ENCODE data around the gene PSMB2. TPM values are rescaled to one million over a fixed set of nuclear protein-coding genes. Genes with fewer than 3 reads are reported as not detected.
A peak's percentile ranks its signal among the peaks of the same experiment; 100 is the strongest.

The PSMB2 gene
- total RNA-seq, 1 experiment from 2014 or later = 59.9 TPM

- BruUV-seq (replicated peaks) = no TSS peak
- peaks cover 12% of the 10 kb centered on the region for H3K4me1 ChIP-seq
- Mint-ChIP-seq H3K27me3 (ENCODE audit: insufficient read depth, unreplicated experiment) (no peaks in the 10 kb centered on the region), H3K9me3 (ENCODE audit: unreplicated experiment) (no peaks in the 10 kb centered on the region), H3K4me3 (ENCODE audit: unreplicated experiment) (peak overlapping the region; percentile 89), H3K36me3 (ENCODE audit: insufficient read depth, unreplicated experiment) (peaks cover 30% of the 10 kb centered on the region), H3K27ac (ENCODE audit: unreplicated experiment) (peak overlapping the region; percentile 93), H3K4me1 (ENCODE audit: low read depth, unreplicated experiment) (no peaks in the 10 kb centered on the region)
- no peak for DNase-seq
- peak overlapping the region; percentile 89 for H3K4me3 ChIP-seq (ENCODE audit: low read depth, low read length)
- intact Hi-C loops (cut with micrococcal nuclease; ENCODE audit: unreplicated experiment) = loop anchor here (5.0 to 10.0 kb wide), 2 partner anchors 366 to 484 kb away; partner anchors contain the start of genes SFPQ and ZMYM1
- H3K36me3 ChIP-seq (ENCODE audit: control insufficient read depth, insufficient read depth, low read length) = no peaks in the 10 kb centered on the region
- POLR2A ChIA-PET = no interaction called here
- no peaks in the 10 kb centered on the region for H3K9me3 ChIP-seq
- TF ChIP-seq CTCF (IDR thresholded peaks at IDR 0.05; ENCODE audit: insufficient read depth in 1 of 2, low read depth in 1 of 2, low read length in 1 of 2, severe bottlenecking in 1 of 2, unreplicated experiment in 1 of 2) = no peak
- CTCF ChIA-PET = interaction anchor here (0.6 to 1.6 kb wide), 2 partner anchors 108 to 214 kb away, joined by 3 to 4 read pairs; no protein-coding TSS in a partner anchor
- H3K27me3 ChIP-seq (replicated peaks; ENCODE audit: control insufficient read depth, insufficient read depth, low read length) = no peaks in the 10 kb centered on the region
Observed at GRCh38 chr1:35558374-35559316, 82.7 kb downstream of the PSMB2 start.

- no peaks in the 10 kb centered on the region for H3K27me3 ChIP-seq (replicated peaks; ENCODE audit: control insufficient read depth, insufficient read depth, low read length)
- DNase-seq = peak; percentile 93 to 96
- no peaks in the 10 kb centered on the region for H3K9me3 ChIP-seq
- no peaks in the 10 kb centered on the region for H3K27me3 Mint-ChIP-seq (ENCODE audit: insufficient read depth, unreplicated experiment)
- no peaks in the 10 kb centered on the region for H3K4me1 Mint-ChIP-seq (ENCODE audit: low read depth, unreplicated experiment)
- peak within 1 kb of the TSS; percentile 93 for H3K27ac Mint-ChIP-seq (ENCODE audit: unreplicated experiment)
- peak within 1 kb of the TSS; percentile 89 for H3K4me3 Mint-ChIP-seq (ENCODE audit: unreplicated experiment)
- H3K4me3 ChIP-seq (ENCODE audit: low read depth, low read length) = peak within 1 kb of the TSS; percentile 89
- no peak for TF ChIP-seq CTCF (IDR thresholded peaks at IDR 0.05; ENCODE audit: insufficient read depth in 1 of 2, low read depth in 1 of 2, low read length in 1 of 2, severe bottlenecking in 1 of 2, unreplicated experiment in 1 of 2)
- H3K36me3 ChIP-seq (ENCODE audit: control insufficient read depth, insufficient read depth, low read length) = no peaks in the 10 kb centered on the region
- no peaks in the 10 kb centered on the region for H3K9me3 Mint-ChIP-seq (ENCODE audit: unreplicated experiment)
- H3K4me1 ChIP-seq = peaks cover 12% of the 10 kb centered on the region
- POLR2A ChIA-PET = interaction anchor here (0.6 to 1.0 kb wide), 3 partner anchors 123 to 213 kb away, joined by 3 to 5 read pairs (median 4); partner anchors contain the start of gene CLSPN
- intact Hi-C loops (cut with micrococcal nuclease; ENCODE audit: unreplicated experiment) = loop anchor here (5.0 to 10.0 kb wide), 2 partner anchors 365 to 483 kb away; partner anchors contain the start of genes SFPQ and ZMYM1
- CTCF ChIA-PET = interaction anchor here (1.6 kb wide), 1 partner anchor 107 kb away, joined by 4 read pairs; no protein-coding TSS in a partner anchor
- TSS peak; percentile 61 for BruUV-seq (replicated peaks)
- H3K36me3 Mint-ChIP-seq (ENCODE audit: insufficient read depth, unreplicated experiment) = peaks cover 38% of the 10 kb centered on the region
Observed at GRCh38 chr1:35557611-35558373, 83.5 kb downstream of the PSMB2 start, which contains the start of gene NCDN. Gene NCDN (plus strand): TSS chr1:35557799. CDS start chr1:35558191, 392 bp downstream.
